Neural cell (in vitro differentiated cells): Measurements from ENCODE around the gene SH3PXD2A. TPM values are rescaled to one million over a fixed set of nuclear protein-coding genes. Genes with fewer than 3 reads are reported as not detected.

Experiments
- H2AFZ ChIP-seq: fragments of 200-600, 300-800 bp; sonication (generic), shearing (Covaris generic); 2 replicates; pipeline ENCODE4 v1.6.0; 2014; ENCODE audit warnings: low read depth, mild to moderate bottlenecking, antibody characterized with exemption, low read length, moderate library complexity
- H3F3A ChIP-seq: fragments of 200-600 bp; shearing (Covaris generic); 2 replicates; pipeline ENCODE4 v1.6.1; 2016; ENCODE audit warnings: mild to moderate bottlenecking, moderate library complexity, mixed read lengths, antibody characterized with exemption, low read length; ENCODE audit not compliant: insufficient read depth, poor library complexity, severe bottlenecking
- H3K27ac ChIP-seq: fragments of 200-600, 300-800 bp; sonication (generic), shearing (Covaris generic); 2 replicates; pipeline ENCODE4 v1.5.1; 2014; ENCODE audit warnings: mild to moderate bottlenecking, low read length, moderate library complexity
- H3K27me3 ChIP-seq: fragments of 300-800, 200-600 bp; sonication (generic), shearing (Covaris generic); 2 replicates; pipeline ENCODE4 v1.6.0; 2014; ENCODE audit warnings: mild to moderate bottlenecking, low read depth, low read length, moderate library complexity; ENCODE audit not compliant: insufficient read depth
- H3K36me3 ChIP-seq: fragments of 300-800, 200-600 bp; sonication (generic), shearing (Covaris generic); 2 replicates; pipeline ENCODE4 v1.5.1; 2014; ENCODE audit warnings: mild to moderate bottlenecking, antibody characterized with exemption, low read length, moderate library complexity; ENCODE audit not compliant: insufficient read depth
- H3K4me2 ChIP-seq: fragments of 300-800, 200-600 bp; sonication (generic), shearing (Covaris generic); 2 replicates; pipeline ENCODE4 v1.6.0; 2014; ENCODE audit warnings: mild to moderate bottlenecking, low read length
- H3K4me3 ChIP-seq: fragments of 300-800, 200-600 bp; sonication (generic), shearing (Covaris generic); 2 replicates; pipeline ENCODE4 v1.5.1; 2014; ENCODE audit warnings: mild to moderate bottlenecking, low read length, moderate library complexity
- H3K79me2 ChIP-seq: fragments of 200-600 bp; shearing (Covaris generic); replicated peaks from 2 replicates; pipeline ENCODE4 v1.6.0; 2014; ENCODE audit warnings: mild to moderate bottlenecking, low read length, moderate library complexity; ENCODE audit not compliant: insufficient read depth
- H3K9ac ChIP-seq: fragments of 300-800, 200-600 bp; sonication (generic), shearing (Covaris generic); 2 replicates; pipeline ENCODE4 v1.6.1; 2016; ENCODE audit warnings: mild to moderate bottlenecking, low read length, mixed read lengths
- H3K9me2 ChIP-seq: fragments of 200-600 bp; shearing (Covaris generic); 2 replicates; pipeline ENCODE4 v1.6.1; 2016; ENCODE audit warnings: mild to moderate bottlenecking, low read length, mixed read lengths; ENCODE audit not compliant: insufficient read depth
- H3K9me3 ChIP-seq: fragments of 200-600, 300-800 bp; sonication (generic), shearing (Covaris generic); 2 replicates; pipeline ENCODE4 v1.6.1; 2016; ENCODE audit warnings: mild to moderate bottlenecking, mixed run types, low read length, moderate library complexity, mixed read lengths
- H4K20me1 ChIP-seq: fragments of 200-600 bp; shearing (Covaris generic); 2 replicates; pipeline ENCODE4 v1.6.1; 2016; ENCODE audit warnings: mild to moderate bottlenecking, mixed run types; ENCODE audit not compliant: insufficient read depth
- EP300 ChIP-seq: fragments of 450-650 bp; conservative IDR thresholded peaks from 2 replicates; pipeline ENCODE4 v1.6.1; 2014; ENCODE audit warnings: antibody characterized with exemption, mild to moderate bottlenecking, moderate library complexity; ENCODE audit not compliant: poor library complexity, severe bottlenecking
- EZH2 ChIP-seq: fragments of 200-600, 300-800 bp; shearing (Covaris generic), sonication (generic); IDR thresholded peaks from 2 replicates; pipeline ENCODE4 v1.6.1; 2014; ENCODE audit warnings: antibody characterized with exemption, low read length, borderline replicate concordance, mild to moderate bottlenecking; ENCODE audit not compliant: insufficient read depth, poor library complexity, severe bottlenecking
- MXI1 ChIP-seq: fragments of 450-650 bp; conservative IDR thresholded peaks from 2 replicates; pipeline ENCODE4 v1.6.1; 2014; ENCODE audit warnings: antibody characterized with exemption, mild to moderate bottlenecking; ENCODE audit not compliant: poor library complexity, severe bottlenecking
- POLR2AphosphoS5 ChIP-seq: IDR thresholded peaks from 2 replicates; pipeline ENCODE4 v1.6.1; 2012
- RAD21 ChIP-seq: fragments of 450-650 bp; conservative IDR thresholded peaks from 2 replicates; pipeline ENCODE4 v1.6.1; 2014; ENCODE audit warnings: antibody characterized with exemption, mild to moderate bottlenecking, moderate library complexity
- SMC3 ChIP-seq: fragments of 450-650 bp; conservative IDR thresholded peaks from 2 replicates; pipeline ENCODE4 v1.6.1; 2014; ENCODE audit warnings: antibody characterized with exemption, mild to moderate bottlenecking, moderate library complexity; ENCODE audit not compliant: poor library complexity
- TAF1 ChIP-seq: IDR thresholded peaks from 2 replicates; pipeline ENCODE4 v1.6.1; 2012; ENCODE audit warnings: low read depth
- polyA plus RNA-seq: library from polyadenylated mRNA; depleted of rRNA; stranded (reverse); fragments of >200 nt; gene quantifications from 2 replicates; pipeline ENCODE4 v1.2.3, GENCODE V29; 2014
- TF ChIP-seq, protein P1 (sequence below): IDR thresholded peaks from 2 replicates; pipeline ENCODE4 v1.6.1; 2012; ENCODE audit warnings: borderline replicate concordance
- TF ChIP-seq, protein P2 (sequence below): fragments of 450-650 bp; IDR thresholded peaks from 2 replicates; pipeline ENCODE4 v1.5.1; 2014; ENCODE audit warnings: antibody characterized with exemption, mild to moderate bottlenecking, moderate library complexity; ENCODE audit not compliant: poor library complexity, severe bottlenecking

The SH3PXD2A gene
- polyA plus RNA-seq, 1 donor from 2014 or later = 5.2 TPM

DNA sequence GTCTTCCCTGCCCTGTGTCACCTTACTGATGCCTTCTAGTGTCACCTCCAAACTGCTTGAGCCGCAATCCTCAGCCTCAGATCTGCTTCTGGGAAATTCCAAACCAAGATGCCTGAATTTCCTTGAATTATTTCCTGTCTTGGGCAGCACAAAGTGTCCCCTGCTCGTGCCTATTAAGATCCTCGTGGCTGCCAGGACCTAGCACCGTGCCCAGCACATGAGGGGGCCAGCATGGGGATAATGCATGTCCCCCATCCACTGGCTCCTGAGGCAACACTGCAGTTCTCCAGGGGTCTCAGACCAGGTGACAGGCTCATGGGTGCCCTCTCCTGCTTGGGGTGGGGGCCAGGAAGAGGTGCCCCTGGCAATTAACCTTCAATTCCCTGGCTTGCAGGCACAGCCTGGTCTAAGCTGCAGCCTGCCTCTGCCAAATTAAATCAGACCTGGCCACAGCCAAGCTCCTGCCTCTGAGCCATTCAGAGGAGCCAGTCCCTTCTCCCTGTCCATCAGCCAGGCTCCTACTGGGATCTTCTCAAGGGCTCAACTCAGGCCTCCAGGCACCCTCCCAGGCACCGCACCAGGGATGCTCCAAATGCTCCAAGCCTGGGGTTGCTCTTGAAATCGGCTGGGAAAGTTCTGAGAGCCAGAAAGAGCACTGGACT is 146.6 kb downstream of the SH3PXD2A start:
- H2AFZ ChIP-seq = no peak overlapping the region
- H3K4me3 ChIP-seq = no peak overlapping the region
- no peaks in the 10 kb centered on the region for H4K20me1 ChIP-seq
- H3K79me2 ChIP-seq = no peaks in the 10 kb centered on the region
- H3K36me3 ChIP-seq = no peaks in the 10 kb centered on the region
- no peaks in the 10 kb centered on the region for H3K9me3 ChIP-seq
- H3K9me2 ChIP-seq = no peaks in the 10 kb centered on the region
- no peak for TF ChIP-seq EP300
- no peak for TF ChIP-seq TAF1
- no peak for TF ChIP-seq MXI1
- no peak for TF ChIP-seq RAD21
- TF ChIP-seq SMC3 = no peak
- no peak for TF ChIP-seq EZH2
- TF ChIP-seq, protein P1, sequence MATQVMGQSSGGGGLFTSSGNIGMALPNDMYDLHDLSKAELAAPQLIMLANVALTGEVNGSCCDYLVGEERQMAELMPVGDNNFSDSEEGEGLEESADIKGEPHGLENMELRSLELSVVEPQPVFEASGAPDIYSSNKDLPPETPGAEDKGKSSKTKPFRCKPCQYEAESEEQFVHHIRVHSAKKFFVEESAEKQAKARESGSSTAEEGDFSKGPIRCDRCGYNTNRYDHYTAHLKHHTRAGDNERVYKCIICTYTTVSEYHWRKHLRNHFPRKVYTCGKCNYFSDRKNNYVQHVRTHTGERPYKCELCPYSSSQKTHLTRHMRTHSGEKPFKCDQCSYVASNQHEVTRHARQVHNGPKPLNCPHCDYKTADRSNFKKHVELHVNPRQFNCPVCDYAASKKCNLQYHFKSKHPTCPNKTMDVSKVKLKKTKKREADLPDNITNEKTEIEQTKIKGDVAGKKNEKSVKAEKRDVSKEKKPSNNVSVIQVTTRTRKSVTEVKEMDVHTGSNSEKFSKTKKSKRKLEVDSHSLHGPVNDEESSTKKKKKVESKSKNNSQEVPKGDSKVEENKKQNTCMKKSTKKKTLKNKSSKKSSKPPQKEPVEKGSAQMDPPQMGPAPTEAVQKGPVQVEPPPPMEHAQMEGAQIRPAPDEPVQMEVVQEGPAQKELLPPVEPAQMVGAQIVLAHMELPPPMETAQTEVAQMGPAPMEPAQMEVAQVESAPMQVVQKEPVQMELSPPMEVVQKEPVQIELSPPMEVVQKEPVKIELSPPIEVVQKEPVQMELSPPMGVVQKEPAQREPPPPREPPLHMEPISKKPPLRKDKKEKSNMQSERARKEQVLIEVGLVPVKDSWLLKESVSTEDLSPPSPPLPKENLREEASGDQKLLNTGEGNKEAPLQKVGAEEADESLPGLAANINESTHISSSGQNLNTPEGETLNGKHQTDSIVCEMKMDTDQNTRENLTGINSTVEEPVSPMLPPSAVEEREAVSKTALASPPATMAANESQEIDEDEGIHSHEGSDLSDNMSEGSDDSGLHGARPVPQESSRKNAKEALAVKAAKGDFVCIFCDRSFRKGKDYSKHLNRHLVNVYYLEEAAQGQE = no peak
- no peak for TF ChIP-seq POLR2AphosphoS5
- TF ChIP-seq, protein P2, sequence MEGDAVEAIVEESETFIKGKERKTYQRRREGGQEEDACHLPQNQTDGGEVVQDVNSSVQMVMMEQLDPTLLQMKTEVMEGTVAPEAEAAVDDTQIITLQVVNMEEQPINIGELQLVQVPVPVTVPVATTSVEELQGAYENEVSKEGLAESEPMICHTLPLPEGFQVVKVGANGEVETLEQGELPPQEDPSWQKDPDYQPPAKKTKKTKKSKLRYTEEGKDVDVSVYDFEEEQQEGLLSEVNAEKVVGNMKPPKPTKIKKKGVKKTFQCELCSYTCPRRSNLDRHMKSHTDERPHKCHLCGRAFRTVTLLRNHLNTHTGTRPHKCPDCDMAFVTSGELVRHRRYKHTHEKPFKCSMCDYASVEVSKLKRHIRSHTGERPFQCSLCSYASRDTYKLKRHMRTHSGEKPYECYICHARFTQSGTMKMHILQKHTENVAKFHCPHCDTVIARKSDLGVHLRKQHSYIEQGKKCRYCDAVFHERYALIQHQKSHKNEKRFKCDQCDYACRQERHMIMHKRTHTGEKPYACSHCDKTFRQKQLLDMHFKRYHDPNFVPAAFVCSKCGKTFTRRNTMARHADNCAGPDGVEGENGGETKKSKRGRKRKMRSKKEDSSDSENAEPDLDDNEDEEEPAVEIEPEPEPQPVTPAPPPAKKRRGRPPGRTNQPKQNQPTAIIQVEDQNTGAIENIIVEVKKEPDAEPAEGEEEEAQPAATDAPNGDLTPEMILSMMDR = no peak
- H3K9ac ChIP-seq = no peak overlapping the region
- no peak overlapping the region for H3K4me2 ChIP-seq
- H3K27ac ChIP-seq = no peak overlapping the region
- no peaks in the 10 kb centered on the region for H3F3A ChIP-seq
- no peaks in the 10 kb centered on the region for H3K27me3 ChIP-seq

DNA sequence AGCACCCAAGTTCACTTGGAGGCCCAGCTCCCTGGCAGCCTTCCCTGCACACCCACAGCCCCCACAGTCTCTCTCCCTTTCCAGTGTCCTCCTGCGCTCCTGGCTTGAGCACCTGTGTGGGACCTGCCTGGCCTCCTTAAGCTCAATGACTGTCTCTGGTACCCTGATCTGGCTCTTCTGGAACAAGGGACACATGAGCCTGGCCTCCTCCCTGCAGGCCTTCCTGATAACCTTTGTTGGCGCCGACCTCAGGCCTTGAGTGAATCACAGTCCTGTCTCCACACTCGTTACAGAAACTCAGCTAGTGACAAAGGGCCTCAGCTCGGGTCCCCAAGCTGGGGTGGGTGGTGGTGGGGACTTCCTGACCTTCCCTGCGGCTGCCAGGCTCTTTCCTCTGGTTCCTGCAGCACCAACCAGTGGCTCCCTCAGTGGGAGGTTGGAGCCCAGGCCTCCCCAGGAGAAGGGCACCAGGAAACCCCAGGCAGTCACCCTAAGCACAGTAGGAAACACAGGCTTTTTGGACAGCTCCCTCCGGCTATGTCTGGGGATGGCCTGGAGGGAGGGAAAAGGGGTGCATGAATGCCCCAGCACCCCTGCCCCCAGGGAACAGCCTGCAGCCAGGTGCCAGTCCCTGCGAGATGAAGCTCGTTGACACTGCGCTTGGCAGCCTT is 147.3 kb downstream of the SH3PXD2A start:
- no peaks in the 10 kb centered on the region for H3K36me3 ChIP-seq
- no peaks in the 10 kb centered on the region for H4K20me1 ChIP-seq
- TF ChIP-seq, protein P1 = no peak
- no peak for TF ChIP-seq MXI1
- TF ChIP-seq, protein P2 = no peak
- no peak for TF ChIP-seq RAD21
- TF ChIP-seq EZH2 = no peak
- no peak for TF ChIP-seq SMC3
- no peak for TF ChIP-seq EP300
- no peak for TF ChIP-seq TAF1
- no peak overlapping the region for H3K4me3 ChIP-seq
- no peak overlapping the region for H3K9ac ChIP-seq
- no peaks in the 10 kb centered on the region for H3K9me3 ChIP-seq
- no peak overlapping the region for H3K27ac ChIP-seq
- no peak overlapping the region for H2AFZ ChIP-seq
- H3K4me2 ChIP-seq = no peak overlapping the region
- H3F3A ChIP-seq = no peaks in the 10 kb centered on the region
- H3K9me2 ChIP-seq = no peaks in the 10 kb centered on the region
- H3K27me3 ChIP-seq = no peaks in the 10 kb centered on the region
- no peaks in the 10 kb centered on the region for H3K79me2 ChIP-seq
